ENCODE data around the gene PPP1R10.

The PPP1R10 gene

DNA sequence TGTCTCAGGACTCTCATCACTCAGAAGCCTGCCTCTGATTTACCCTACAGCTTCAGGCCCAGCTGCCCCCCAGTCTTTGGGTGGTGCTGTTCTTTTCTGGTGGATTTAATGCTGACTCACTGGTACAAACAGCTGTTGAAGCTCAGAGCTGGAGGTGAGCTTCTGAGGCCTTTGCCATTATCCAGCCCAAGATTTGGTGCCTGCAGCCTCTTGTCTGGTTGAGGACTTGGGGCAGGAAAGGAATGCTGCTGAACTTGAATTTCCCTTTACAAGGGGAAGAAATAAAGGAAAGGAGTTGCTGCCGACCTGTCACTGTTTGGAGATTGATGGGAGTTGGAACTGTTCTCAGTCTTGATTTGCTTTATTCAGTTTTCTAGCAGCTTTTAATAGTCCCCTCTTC, 26.0 kb downstream of the PPP1R10 start:
- WGBS (ENCODE audit: insufficient coverage) = no CpG with 5 or more reads among the region's 1 CpG

GRCh38 chr6:30590509-30590908, 26.5 kb downstream of the PPP1R10 start:
- no peak for DNase-seq
- Histone ChIP-seq H3K9me3 (ENCODE audit: control extremely low read depth in 1 of 5, control insufficient read depth in 4 of 5, insufficient read depth in 2 of 5, low read depth in 1 of 5, low read length in 4 of 5) (no peaks in the 10 kb centered on the region), H3K27me3 (replicated peaks in 2 of 5; ENCODE audit: control insufficient read depth in 4 of 5, insufficient read depth in 5 of 5, low read length in 4 of 5) (no peaks in the 10 kb centered on the region), H3K4me3 (ENCODE audit: control insufficient read depth in 1 of 7, extremely low read depth in 1 of 7, insufficient read depth in 4 of 7, low read depth in 2 of 7, low read length in 6 of 7) (no peak overlapping the region), H3K4me1 (ENCODE audit: control extremely low read depth in 1 of 4, control insufficient read depth in 4 of 4, insufficient read depth in 4 of 4, low read length in 3 of 4) (no peaks in the 10 kb centered on the region), H3K27ac (ENCODE audit: insufficient read depth in 1 of 2, low read depth in 1 of 2, low read length in 2 of 2, poor library complexity in 1 of 2, severe bottlenecking in 2 of 2) (no peak overlapping the region), H3K36me3 (ENCODE audit: control insufficient read depth in 4 of 4, insufficient read depth in 4 of 4, low read length in 3 of 4) (peaks cover 21 to 75% (median 60%) of the 10 kb centered on the region in 4 experiments)
- 100% methylated on average over 5 of the region's 8 CpGs for WGBS (ENCODE audit: insufficient coverage)
- ChIA-PET POLR2A (interaction anchor here (0.7 kb wide), 1 partner anchor 17 kb away, joined by 3 read pairs; no protein-coding TSS in a partner anchor), CTCF (interaction anchor here (0.9 to 2.5 kb wide), 18 partner anchors 9 to 109 kb away, joined by 3 to 9 read pairs (median 4); no protein-coding TSS in a partner anchor)

More for the DNA sequence above, 26.0 kb downstream of the PPP1R10 start:
- Histone ChIP-seq H3K9me3 (ENCODE audit: control extremely low read depth in 1 of 5, control insufficient read depth in 4 of 5, insufficient read depth in 2 of 5, low read depth in 1 of 5, low read length in 4 of 5) (no peaks in the 10 kb centered on the region), H3K4me3 (ENCODE audit: control insufficient read depth in 1 of 7, extremely low read depth in 1 of 7, insufficient read depth in 4 of 7, low read depth in 2 of 7, low read length in 6 of 7) (no peak overlapping the region), H3K36me3 (ENCODE audit: control insufficient read depth in 4 of 4, insufficient read depth in 4 of 4, low read length in 3 of 4) (peaks cover 20 to 70% (median 55%) of the 10 kb centered on the region in 4 experiments), H3K27ac (ENCODE audit: insufficient read depth in 1 of 2, low read depth in 1 of 2, low read length in 2 of 2, poor library complexity in 1 of 2, severe bottlenecking in 2 of 2) (peak overlapping the region in 1 of 2 experiments; percentile 27), H3K27me3 (replicated peaks in 2 of 5; ENCODE audit: control insufficient read depth in 4 of 5, insufficient read depth in 5 of 5, low read length in 4 of 5) (no peaks in the 10 kb centered on the region), H3K4me1 (ENCODE audit: control extremely low read depth in 1 of 4, control insufficient read depth in 4 of 4, insufficient read depth in 4 of 4, low read length in 3 of 4) (no peaks in the 10 kb centered on the region)
- CTCF ChIA-PET = interaction anchor here (0.9 to 2.5 kb wide), 16 partner anchors 9 to 110 kb away, joined by 3 to 9 read pairs (median 4); no protein-coding TSS in a partner anchor
- DNase-seq = peak in 2 of 3 donors; percentile 23 to 33
- POLR2A ChIA-PET = interaction anchor here (0.7 to 0.9 kb wide), 2 partner anchors 16 to 109 kb away, joined by 3 read pairs; no protein-coding TSS in a partner anchor

DNA sequence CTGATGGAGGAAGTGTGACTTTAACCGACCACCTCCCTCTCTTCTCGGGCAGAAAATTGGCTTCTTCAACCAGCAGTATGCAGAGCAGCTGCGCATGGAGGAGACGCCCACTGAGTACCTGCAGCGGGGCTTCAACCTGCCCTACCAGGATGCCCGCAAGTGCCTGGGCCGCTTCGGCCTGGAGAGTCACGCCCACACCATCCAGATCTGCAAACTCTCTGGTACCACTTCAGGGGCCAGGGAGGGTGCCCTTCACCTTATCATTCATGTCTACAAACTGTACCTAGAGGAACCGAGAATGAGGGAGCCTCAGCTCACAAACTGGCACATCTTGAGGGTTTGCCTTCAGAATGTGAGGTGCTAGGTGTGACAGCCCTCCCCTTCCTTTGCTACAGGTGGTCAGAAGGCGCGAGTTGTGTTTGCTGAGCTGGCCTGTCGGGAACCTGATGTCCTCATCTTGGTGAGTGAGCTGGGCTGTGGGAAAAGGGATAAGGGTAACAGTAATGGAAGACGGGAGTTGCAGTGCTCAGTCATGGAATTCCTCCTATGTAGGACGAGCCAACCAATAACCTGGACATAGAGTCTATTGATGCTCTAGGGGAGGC, 27.2 kb downstream of the PPP1R10 start:
- Histone ChIP-seq H3K4me3 (ENCODE audit: control insufficient read depth in 1 of 7, extremely low read depth in 1 of 7, insufficient read depth in 4 of 7, low read depth in 2 of 7, low read length in 6 of 7) (no peak overlapping the region), H3K36me3 (ENCODE audit: control insufficient read depth in 4 of 4, insufficient read depth in 4 of 4, low read length in 3 of 4) (peaks cover 26 to 79% (median 66%) of the 10 kb centered on the region in 4 experiments), H3K9me3 (ENCODE audit: control extremely low read depth in 1 of 5, control insufficient read depth in 4 of 5, insufficient read depth in 2 of 5, low read depth in 1 of 5, low read length in 4 of 5) (no peaks in the 10 kb centered on the region), H3K27me3 (replicated peaks in 2 of 5; ENCODE audit: control insufficient read depth in 4 of 5, insufficient read depth in 5 of 5, low read length in 4 of 5) (no peaks in the 10 kb centered on the region), H3K4me1 (ENCODE audit: control extremely low read depth in 1 of 4, control insufficient read depth in 4 of 4, insufficient read depth in 4 of 4, low read length in 3 of 4) (no peaks in the 10 kb centered on the region), H3K27ac (ENCODE audit: insufficient read depth in 1 of 2, low read depth in 1 of 2, low read length in 2 of 2, poor library complexity in 1 of 2, severe bottlenecking in 2 of 2) (no peak overlapping the region)
- ChIA-PET CTCF (interaction anchor here (1.0 to 2.5 kb wide), 14 partner anchors 10 to 109 kb away, joined by 3 to 9 read pairs (median 4); no protein-coding TSS in a partner anchor), POLR2A (interaction anchor here (0.6 kb wide), 1 partner anchor 16 kb away, joined by 4 read pairs; no protein-coding TSS in a partner anchor)
- no peak for DNase-seq
- 98% methylated on average over 11 of the region's 15 CpGs for WGBS (ENCODE audit: insufficient coverage)

DNA sequence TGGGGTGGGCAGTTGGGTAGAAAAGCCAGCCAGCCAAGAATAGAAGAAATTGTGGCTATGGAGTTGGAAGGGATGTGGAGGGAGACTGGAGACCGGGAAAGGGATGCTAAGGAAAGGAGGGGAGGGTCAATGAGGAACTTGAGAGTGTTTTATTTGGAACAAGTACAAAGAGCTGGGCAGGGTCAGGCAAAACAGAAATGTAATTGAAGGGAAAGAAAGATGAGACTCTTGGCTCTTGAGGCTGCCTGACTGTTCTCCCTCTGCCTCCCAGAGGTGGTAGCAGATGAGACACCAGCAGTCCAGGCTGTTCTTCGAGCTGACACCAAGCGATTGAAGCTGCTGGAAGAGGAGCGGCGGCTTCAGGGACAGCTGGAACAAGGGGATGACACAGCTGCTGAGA, 33.1 kb downstream of the PPP1R10 start:
- 100% methylated on average over 5 of the region's 5 CpGs for WGBS (ENCODE audit: insufficient coverage)
- CTCF ChIA-PET = interaction anchor here (1.7 to 3.0 kb wide), 4 partner anchors 11 to 56 kb away, joined by 4 to 23 read pairs (median 7); no protein-coding TSS in a partner anchor

DNA sequence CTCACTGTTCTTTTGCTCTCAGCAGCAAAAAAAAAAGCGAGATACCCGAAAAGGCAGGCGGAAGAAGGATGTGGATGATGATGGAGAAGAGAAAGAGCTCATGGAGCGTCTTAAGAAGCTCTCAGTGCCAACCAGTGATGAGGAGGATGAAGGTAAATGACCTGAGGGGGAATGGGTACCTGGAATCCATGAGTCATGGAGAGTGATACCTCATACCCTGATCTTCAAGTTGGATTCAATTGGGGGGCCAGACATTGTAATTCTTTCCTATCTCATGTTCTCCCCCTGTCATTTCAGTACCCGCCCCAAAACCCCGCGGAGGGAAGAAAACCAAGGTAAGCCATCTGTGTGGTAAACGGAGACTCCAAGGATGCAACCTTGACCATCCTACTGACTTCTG, 39.0 kb downstream of the PPP1R10 start:
- H3K9me3 ChIP-seq (ENCODE audit: control extremely low read depth in 1 of 5, control insufficient read depth in 4 of 5, insufficient read depth in 2 of 5, low read depth in 1 of 5, low read length in 4 of 5) = no peaks in the 10 kb centered on the region
- WGBS (ENCODE audit: insufficient coverage) = 99% methylated on average over 8 of the region's 8 CpGs
- H3K4me1 ChIP-seq (ENCODE audit: control extremely low read depth in 1 of 4, control insufficient read depth in 4 of 4, insufficient read depth in 4 of 4, low read length in 3 of 4) = peaks cover 0 to 11% (median 2%) of the 10 kb centered on the region in 4 experiments
- DNase-seq = no peak
- H3K27ac ChIP-seq (ENCODE audit: insufficient read depth in 1 of 2, low read depth in 1 of 2, low read length in 2 of 2, poor library complexity in 1 of 2, severe bottlenecking in 2 of 2) = no peak overlapping the region
- ChIA-PET POLR2A (interaction anchor here (0.6 to 1.5 kb wide), 2 partner anchors 14 to 94 kb away, joined by 4 to 10 read pairs; no protein-coding TSS in a partner anchor), CTCF (interaction anchor here (0.9 to 2.9 kb wide), 8 partner anchors 9 to 153 kb away, joined by 3 to 18 read pairs (median 5); no protein-coding TSS in a partner anchor)
- peaks cover 16 to 75% (median 55%) of the 10 kb centered on the region in 4 experiments for H3K36me3 ChIP-seq (ENCODE audit: control insufficient read depth in 4 of 4, insufficient read depth in 4 of 4, low read length in 3 of 4)
- no peaks in the 10 kb centered on the region for H3K27me3 ChIP-seq (replicated peaks in 2 of 5; ENCODE audit: control insufficient read depth in 4 of 5, insufficient read depth in 5 of 5, low read length in 4 of 5)
- no peak overlapping the region for H3K4me3 ChIP-seq (ENCODE audit: control insufficient read depth in 1 of 7, extremely low read depth in 1 of 7, insufficient read depth in 4 of 7, low read depth in 2 of 7, low read length in 6 of 7)

More for the DNA sequence above, 33.1 kb downstream of the PPP1R10 start:
- no peak overlapping the region for H3K4me3 ChIP-seq (ENCODE audit: control insufficient read depth in 1 of 7, extremely low read depth in 1 of 7, insufficient read depth in 4 of 7, low read depth in 2 of 7, low read length in 6 of 7)
- H3K4me1 ChIP-seq (ENCODE audit: control extremely low read depth in 1 of 4, control insufficient read depth in 4 of 4, insufficient read depth in 4 of 4, low read length in 3 of 4) = no peaks in the 10 kb centered on the region
- no peak overlapping the region for H3K27ac ChIP-seq (ENCODE audit: insufficient read depth in 1 of 2, low read depth in 1 of 2, low read length in 2 of 2, poor library complexity in 1 of 2, severe bottlenecking in 2 of 2)
- H3K9me3 ChIP-seq (ENCODE audit: control extremely low read depth in 1 of 5, control insufficient read depth in 4 of 5, insufficient read depth in 2 of 5, low read depth in 1 of 5, low read length in 4 of 5) = no peaks in the 10 kb centered on the region
- peaks cover 26 to 83% (median 75%) of the 10 kb centered on the region in 4 experiments for H3K36me3 ChIP-seq (ENCODE audit: control insufficient read depth in 4 of 4, insufficient read depth in 4 of 4, low read length in 3 of 4)
- POLR2A ChIA-PET = no interaction called here
- DNase-seq = no peak
- H3K27me3 ChIP-seq (replicated peaks in 2 of 5; ENCODE audit: control insufficient read depth in 4 of 5, insufficient read depth in 5 of 5, low read length in 4 of 5) = no peaks in the 10 kb centered on the region

DNA sequence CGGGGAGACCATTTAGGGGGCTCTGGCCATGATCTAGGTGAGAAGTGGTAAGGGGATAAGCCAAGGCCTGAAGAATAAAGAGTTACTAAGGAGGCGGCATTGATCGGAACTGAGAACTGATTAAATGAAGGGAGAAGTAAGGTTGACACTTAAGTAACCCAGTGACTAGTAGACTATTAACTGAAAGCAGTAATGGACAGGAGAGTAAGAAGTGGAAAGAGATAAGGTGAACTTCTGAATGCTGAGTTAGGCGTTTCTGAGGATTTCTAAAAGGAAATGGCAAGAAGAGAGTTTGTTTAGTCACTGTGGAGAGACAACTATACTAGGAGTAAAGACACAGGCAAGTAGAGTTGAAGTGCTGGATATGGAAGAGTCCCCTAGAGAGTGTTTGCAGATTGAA, 43.9 kb downstream of the PPP1R10 start:
- no peak for DNase-seq
- peaks cover 7 to 40% (median 21%) of the 10 kb centered on the region in 4 experiments for H3K36me3 ChIP-seq (ENCODE audit: control insufficient read depth in 4 of 4, insufficient read depth in 4 of 4, low read length in 3 of 4)
- H3K27me3 ChIP-seq (replicated peaks in 2 of 5; ENCODE audit: control insufficient read depth in 4 of 5, insufficient read depth in 5 of 5, low read length in 4 of 5) = no peaks in the 10 kb centered on the region
- no peaks in the 10 kb centered on the region for H3K9me3 ChIP-seq (ENCODE audit: control extremely low read depth in 1 of 5, control insufficient read depth in 4 of 5, insufficient read depth in 2 of 5, low read depth in 1 of 5, low read length in 4 of 5)
- H3K27ac ChIP-seq (ENCODE audit: insufficient read depth in 1 of 2, low read depth in 1 of 2, low read length in 2 of 2, poor library complexity in 1 of 2, severe bottlenecking in 2 of 2) = peak overlapping the region in 1 of 2 experiments; percentile 44
- CTCF ChIA-PET = interaction anchor here (1.2 to 1.4 kb wide), 2 partner anchors 24 to 89 kb away, joined by 4 read pairs; no protein-coding TSS in a partner anchor
- WGBS (ENCODE audit: insufficient coverage) = 67% methylated on average over 3 of the region's 4 CpGs
- H3K4me1 ChIP-seq (ENCODE audit: control extremely low read depth in 1 of 4, control insufficient read depth in 4 of 4, insufficient read depth in 4 of 4, low read length in 3 of 4) = peaks cover 11 to 36% (median 26%) of the 10 kb centered on the region in 4 experiments
- POLR2A ChIA-PET = interaction anchor here (0.6 kb wide), 1 partner anchor 16 kb away, joined by 4 read pairs; no protein-coding TSS in a partner anchor
- peak overlapping the region in 1 of 7 experiments; percentile 95 for H3K4me3 ChIP-seq (ENCODE audit: control insufficient read depth in 1 of 7, extremely low read depth in 1 of 7, insufficient read depth in 4 of 7, low read depth in 2 of 7, low read length in 6 of 7)

DNA sequence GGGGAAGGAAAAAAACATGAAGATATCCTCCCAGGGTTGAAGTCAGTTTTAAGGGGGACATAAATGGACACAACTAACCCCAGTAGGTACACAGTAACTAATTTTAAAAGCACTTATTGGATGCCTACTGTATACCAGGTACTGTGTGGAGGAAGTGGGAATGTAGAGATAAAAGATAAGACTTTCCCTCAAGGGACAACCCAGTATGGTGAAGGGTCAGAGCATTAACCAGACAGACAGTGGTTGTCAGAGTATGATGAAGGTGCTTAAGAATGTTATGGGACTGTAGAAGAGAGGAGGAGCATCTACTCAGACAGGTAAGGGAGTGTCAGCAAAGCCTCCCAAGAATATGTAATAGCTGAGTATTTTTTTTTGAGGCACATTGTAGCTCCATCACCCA, 44.9 kb downstream of the PPP1R10 start:
- Histone ChIP-seq H3K36me3 (ENCODE audit: control insufficient read depth in 4 of 4, insufficient read depth in 4 of 4, low read length in 3 of 4) (peaks cover 2 to 30% (median 12%) of the 10 kb centered on the region in 4 experiments), H3K27ac (ENCODE audit: insufficient read depth in 1 of 2, low read depth in 1 of 2, low read length in 2 of 2, poor library complexity in 1 of 2, severe bottlenecking in 2 of 2) (peak overlapping the region; percentile 92 to 95), H3K4me3 (ENCODE audit: control insufficient read depth in 1 of 7, extremely low read depth in 1 of 7, insufficient read depth in 4 of 7, low read depth in 2 of 7, low read length in 6 of 7) (peak overlapping the region in 6 of 7 experiments; percentile 83 to 97 (median 95)), H3K27me3 (replicated peaks in 2 of 5; ENCODE audit: control insufficient read depth in 4 of 5, insufficient read depth in 5 of 5, low read length in 4 of 5) (no peaks in the 10 kb centered on the region), H3K4me1 (ENCODE audit: control extremely low read depth in 1 of 4, control insufficient read depth in 4 of 4, insufficient read depth in 4 of 4, low read length in 3 of 4) (peaks cover 11 to 36% (median 26%) of the 10 kb centered on the region in 4 experiments), H3K9me3 (ENCODE audit: control extremely low read depth in 1 of 5, control insufficient read depth in 4 of 5, insufficient read depth in 2 of 5, low read depth in 1 of 5, low read length in 4 of 5) (no peaks in the 10 kb centered on the region)
- no peak for DNase-seq
- POLR2A ChIA-PET = no interaction called here
- CTCF ChIA-PET = no interaction called here
